Psoas muscle (tissue), 8 donors: ENCODE results near the gene NLRC5. TPM values are rescaled to one million over a fixed set of nuclear protein-coding genes. Genes with fewer than 3 reads are reported as not detected.
"Not testable (repeated sequence)": the region's sequence is repeated elsewhere in the genome, so short reads cannot be mapped to it uniquely, and the experiment has no call there.

Experiments
- ATAC-seq, 4 donors: fragments of 200-7000 bp; cut with Tn5 transposase; one replicate each; pipeline ENCODE4 v1.9.1; 2020; ENCODE audit warnings: moderate library complexity in 3 of 4, mild to moderate bottlenecking in 2 of 4
- DNase-seq, 2 donors: peaks; one replicate each; pipeline ENCODE4 v3.0.0-alpha.2; 2020
- H3K27ac ChIP-seq: fragments of 200-600 bp; one replicate; pipeline ENCODE4 v1.8.0; 2022
- H3K27me3 ChIP-seq, 3 donors: fragments of 200-600 bp in 1 of 3; one replicate each; pipeline versions ENCODE4 v1.6.1 to v1.8.0; 2013 to 2022; ENCODE audit warnings: low read length in 2 of 3, mild to moderate bottlenecking in 2 of 3, moderate library complexity in 1 of 3; ENCODE audit not compliant: insufficient read depth in 3 of 3
- H3K36me3 ChIP-seq, 2 donors: fragments of 200-600 bp in 1 of 2; one replicate each; pipeline versions ENCODE4 v1.6.1 to v1.8.0; 2013 to 2022; ENCODE audit warnings: low read depth in 1 of 2, mild to moderate bottlenecking in 1 of 2, moderate library complexity in 1 of 2; ENCODE audit not compliant: insufficient read depth in 1 of 2
- H3K4me1 ChIP-seq: fragments of 200-600 bp; one replicate; pipeline ENCODE4 v1.8.0; 2022
- H3K4me3 ChIP-seq: fragments of 200-600 bp; one replicate; pipeline ENCODE4 v1.8.0; 2022; ENCODE audit warnings: mild to moderate bottlenecking
- H3K9me3 ChIP-seq: fragments of 200-600 bp; one replicate; pipeline ENCODE4 v1.8.0; 2022
- CTCF ChIP-seq: fragments of 200-600 bp; IDR thresholded peaks from one replicate; pipeline ENCODE4 v1.8.0; 2022; ENCODE audit warnings: antibody characterized with exemption
- WGBS, 3 donors: extraction: QIAGEN DNeasy Blood & Tissue Kit; methylation state at CpG; one replicate each; pipeline versions ENCODE4 v1.1.6 to v1.1.7; 2013; 5-methylcytosine and 5-hydroxymethylcytosine counted together
- intact Hi-C, 2 donors: fragments of 100-400 bp; cut with DNase I; formaldehyde crosslinking; loops; one replicate each; pipeline versions ENCODE4 v1.11.0 to v1.14.2; 2022
- polyA plus RNA-seq, 3 donors: library from polyadenylated mRNA; stranded (reverse); fragments of 200-250 nt; gene quantifications; one replicate each; pipeline ENCODE4 v1.2.3, GENCODE V29; 2013
- total RNA-seq, 4 donors: library from RNA; stranded (reverse); fragmentation: NEBNext Ultra II Directional in 2 of 4; extraction: Animal tissue kit (Norgen Biotek cat#: 25700) in 2 of 4; gene quantifications; one replicate each; pipeline versions ENCODE4 v1.2.1 to v1.2.4, GENCODE V29; 2021 to 2023
- donor health status: healthy with polysubstance abuse.
- donor health status: DM: no; HTN: no; CAD: no; lungs with moderate emphysema.
- donor health status: Bipolar disorder and iron deficiency.
- donor health status: healthy.
- donor health status: DM: yes; HTN: yes; CAD: no.
- donor health status: DM: no; HTN: no; CAD: no.
- donor health status: DM: no; HTN: no; CAD: no.
- donor health status: DM: yes; HTN: yes; CAD: no.

Gene NLRC5
- total and polyA plus RNA-seq, 7 donors: 2.3 to 13.6 (median 6.4) TPM

GRCh38 chr16:57060323-57061083, 71.1 kb downstream of the NLRC5 start:
- Histone ChIP-seq H3K27me3 (no peaks in the 10 kb centered on the region), H3K9me3 (no peaks in the 10 kb centered on the region), H3K36me3 (no peaks in the 10 kb centered on the region), H3K4me1 (peaks cover 23% of the 10 kb centered on the region), H3K27ac (peak overlapping the region; percentile 74), H3K4me3 (no peak overlapping the region)
- DNase-seq (no peak), ATAC-seq (peak; percentile 24 to 45 (median 32))
- intact Hi-C loops: loop anchor here in 1 of 2 donors (2.0 kb wide), 1 partner anchor 20 kb away; no protein-coding TSS in a partner anchor
- 65 to 72% (median 66%) methylated on average over 9 of the region's 9 CpGs for WGBS, 3 donors
- TF ChIP-seq CTCF: no peak

- TF ChIP-seq CTCF: no peak
- intact Hi-C loops: loop anchor here in 1 of 2 donors (2.0 kb wide), 1 partner anchor 20 kb away; no protein-coding TSS in a partner anchor
Observed at GRCh38 chr16:57061084-57061905, 71.9 kb downstream of the NLRC5 start.

GRCh38 chr16:57062329-57062728, 73.0 kb downstream of the NLRC5 start:
- Histone ChIP-seq H3K9me3 (no peaks in the 10 kb centered on the region), H3K36me3 (no peaks in the 10 kb centered on the region), H3K4me3 (peak overlapping the region; percentile 31), H3K4me1 (peaks cover 23% of the 10 kb centered on the region), H3K27me3 (no peaks in the 10 kb centered on the region), H3K27ac (peak overlapping the region; percentile 74)
- no peak for DNase-seq
- intact Hi-C loops: no loop called here
- TF ChIP-seq CTCF: no peak
- 36 to 43% (median 36%) methylated on average over 8 of the region's 8 CpGs for WGBS, 3 donors
- peak in 3 of 4 donors; percentile 16 to 36 (median 24) for ATAC-seq

More at GRCh38 chr16:57061084-57061905, 71.9 kb downstream of the NLRC5 start:
- WGBS, 3 donors: 19 to 36% (median 19%) methylated on average over 7 to 11 of the region's 11 CpGs
- H3K4me1 ChIP-seq: peaks cover 23% of the 10 kb centered on the region
- no peaks in the 10 kb centered on the region for H3K36me3 ChIP-seq
- ATAC-seq: peak; percentile 90 to 97 (median 94)
- H3K9me3 ChIP-seq: no peaks in the 10 kb centered on the region
- H3K27ac ChIP-seq: peak overlapping the region; percentile 74
- peak; percentile 89 to 95 for DNase-seq
- H3K27me3 ChIP-seq: no peaks in the 10 kb centered on the region
- H3K4me3 ChIP-seq: peak overlapping the region; percentile 31

GRCh38 chr16:57063189-57063588, 73.8 kb downstream of the NLRC5 start:
- peaks cover 23% of the 10 kb centered on the region for H3K4me1 ChIP-seq
- DNase-seq, H3K36me3 ChIP-seq, H3K4me3 ChIP-seq, H3K27me3 ChIP-seq, H3K27ac ChIP-seq, intact Hi-C loops, H3K9me3 ChIP-seq, ATAC-seq: not testable (repeated sequence)
- WGBS, 3 donors: 91 to 96% (median 92%) methylated on average over 8 of the region's 8 CpGs

- no peak for TF ChIP-seq CTCF
- Histone ChIP-seq H3K9me3 (no peaks in the 10 kb centered on the region), H3K27ac (no peak overlapping the region), H3K4me1 (peaks cover 23% of the 10 kb centered on the region), H3K36me3 (no peaks in the 10 kb centered on the region), H3K4me3 (no peak overlapping the region), H3K27me3 (no peaks in the 10 kb centered on the region)
- 92 to 97% (median 93%) methylated on average over 5 of the region's 5 CpGs for WGBS, 3 donors
- intact Hi-C loops: no loop called here
- no peak for DNase-seq
- ATAC-seq: no peak
Observed at GRCh38 chr16:57064995-57065394, 75.6 kb downstream of the NLRC5 start.
